Measurements from ENCODE around the gene AKR1D1.

The AKR1D1 gene

DNA sequence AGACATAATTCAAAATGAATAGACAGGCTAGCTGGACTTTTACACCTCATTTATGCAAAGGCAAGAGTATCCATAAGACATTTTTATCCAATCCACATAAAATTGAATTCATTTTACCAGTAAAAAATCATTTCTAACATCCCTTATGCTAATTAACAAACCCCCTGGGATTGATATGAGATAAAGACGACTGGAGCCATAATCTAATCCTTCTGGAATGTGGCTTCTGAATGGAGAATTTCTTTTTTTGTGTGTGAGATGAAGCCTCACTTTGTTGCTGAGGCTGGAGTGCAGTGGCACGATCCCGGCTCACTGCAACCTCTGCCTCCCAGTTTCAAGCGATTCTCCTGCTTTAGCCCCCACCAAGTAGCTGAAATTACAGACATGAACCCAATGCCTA, 90.4 kb downstream of the AKR1D1 start:
- DNase-seq (ENCODE audit: low read depth), result no peak

DNA sequence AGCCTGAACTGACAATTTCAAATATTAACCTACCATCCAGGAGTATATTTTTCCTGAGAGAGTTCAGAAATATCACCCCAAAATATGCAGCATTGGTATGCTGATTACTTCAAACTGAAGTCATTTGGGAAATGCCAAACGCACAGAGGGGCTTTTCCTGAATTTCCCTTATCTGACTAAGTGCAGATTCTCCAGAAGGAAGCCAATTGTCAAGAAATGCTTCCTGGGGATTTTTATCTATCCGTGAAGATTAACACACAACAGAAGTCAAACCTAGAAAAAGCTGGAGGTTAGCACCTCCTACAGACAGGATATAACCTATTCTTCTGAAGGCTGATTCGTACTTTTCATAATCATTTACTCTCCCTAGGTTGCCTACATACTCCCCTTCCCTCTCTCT, 91.0 kb downstream of the AKR1D1 start:
- DNase-seq (ENCODE audit: low read depth), result no peak

DNA sequence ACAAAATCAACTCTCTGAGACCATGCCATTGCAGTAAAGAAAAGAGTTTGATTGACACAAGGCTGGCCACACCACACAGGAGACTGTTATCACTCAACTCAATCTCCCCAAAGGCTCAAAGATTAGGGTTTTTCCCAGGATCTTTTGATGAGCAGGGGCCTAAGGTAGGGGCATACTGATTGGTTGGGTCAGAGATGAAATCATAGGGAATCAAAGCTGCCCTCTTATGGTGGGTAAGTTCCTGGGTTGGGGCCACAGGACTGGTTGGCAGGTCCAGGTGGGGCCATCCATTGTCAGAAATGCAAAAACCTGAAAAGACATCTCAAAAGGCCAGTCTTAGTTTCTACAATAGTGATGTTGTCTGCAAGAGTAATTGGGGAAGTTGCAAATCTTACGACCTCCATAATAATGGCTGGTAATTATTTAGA, 91.6 kb downstream of the AKR1D1 start:
- DNase-seq (ENCODE audit: low read depth), result no peak
